GM23338 (cell line): ENCODE measurements around the gene TEAD2. TPM values are rescaled to one million over a fixed set of nuclear protein-coding genes. Genes with fewer than 3 reads are reported as not detected.
A peak's percentile ranks its signal among the peaks of the same experiment; 100 is the strongest.

Experiments used
- ATAC-seq: fragments of 200-7000 bp; cut with Tn5 transposase; 3 replicates; pipeline ENCODE4 v1.9.1; 2020
- DNase-seq: peaks from one replicate; pipeline ENCODE4 v3.0.0-alpha.2; 2015; ENCODE audit warnings: low spot score
- H2AFZ ChIP-seq: fragments of 200-600 bp; sonication (generic); 2 replicates; pipeline ENCODE4 v1.8.0; 2016; ENCODE audit warnings: antibody characterized with exemption, mild to moderate bottlenecking, moderate library complexity
- H3F3A ChIP-seq: fragments of 200-600 bp; sonication (generic); replicated peaks from 2 replicates; pipeline ENCODE4 v1.8.0; 2017; ENCODE audit warnings: antibody characterized with exemption, mixed run types, low read depth
- H3K27ac ChIP-seq: fragments of 200-600 bp; sonication (generic); 2 replicates; pipeline ENCODE4 v1.6.1; 2016; ENCODE audit warnings: low read depth
- H3K27me3 ChIP-seq: fragments of 200-600 bp; sonication (generic); 2 replicates; pipeline ENCODE4 v1.8.0; 2016; ENCODE audit warnings: mild to moderate bottlenecking, mixed run types, moderate library complexity; ENCODE audit not compliant: insufficient read depth
- H3K36me3 ChIP-seq: fragments of 200-600 bp; sonication (generic); 2 replicates; pipeline ENCODE4 v1.8.0; 2016; ENCODE audit warnings: mild to moderate bottlenecking; ENCODE audit not compliant: insufficient read depth
- H3K4me1 ChIP-seq: fragments of 200-600 bp; sonication (generic); 2 replicates; pipeline ENCODE4 v1.8.0; 2016; ENCODE audit warnings: mild to moderate bottlenecking, moderate library complexity; ENCODE audit not compliant: insufficient read depth
- H3K4me2 ChIP-seq: fragments of 200-600 bp; sonication (generic); 2 replicates; pipeline ENCODE4 v1.7.1; 2017; ENCODE audit warnings: mixed run types
- H3K4me3 ChIP-seq: fragments of 200-600 bp; sonication (generic); 2 replicates; pipeline ENCODE4 v1.6.1; 2016; ENCODE audit warnings: mixed run types
- H3K79me2 ChIP-seq: fragments of 200-600 bp; sonication (generic); replicated peaks from 2 replicates; pipeline ENCODE4 v1.8.0; 2017; ENCODE audit warnings: mild to moderate bottlenecking; ENCODE audit not compliant: insufficient read depth
- H3K9me2 ChIP-seq: fragments of 200-600 bp; sonication (generic); 2 replicates; pipeline ENCODE4 v1.8.0; 2017; ENCODE audit not compliant: insufficient read depth
- H4K20me1 ChIP-seq: fragments of 200-600 bp; sonication (generic); replicated peaks from 2 replicates; pipeline ENCODE4 v1.8.0; 2017; ENCODE audit warnings: mild to moderate bottlenecking; ENCODE audit not compliant: insufficient read depth
- H3K27ac Mint-ChIP-seq: 2 replicates; pipeline ENCODE4 v1.8.0; 2020; ENCODE audit warnings: inconsistent platforms, mild to moderate bottlenecking, moderate library complexity, mixed read lengths
- H3K27me3 Mint-ChIP-seq: 3 replicates; pipeline ENCODE4 v1.8.0; 2022; ENCODE audit warnings: low read depth, mild to moderate bottlenecking, moderate library complexity, mixed read lengths, inconsistent platforms; ENCODE audit not compliant: insufficient read depth, poor library complexity
- H3K36me3 Mint-ChIP-seq: 3 replicates; pipeline ENCODE4 v1.8.0; 2021; ENCODE audit warnings: low read depth, mild to moderate bottlenecking, inconsistent platforms, moderate library complexity, mixed read lengths
- H3K4me1 Mint-ChIP-seq: 3 replicates; pipeline ENCODE4 v1.8.0; 2020; ENCODE audit warnings: mild to moderate bottlenecking, inconsistent platforms, mixed read lengths
- H3K4me3 Mint-ChIP-seq: 3 replicates; pipeline ENCODE4 v1.8.0; 2021; ENCODE audit warnings: moderate library complexity, mild to moderate bottlenecking, inconsistent platforms, mixed read lengths
- H3K9me3 Mint-ChIP-seq: 3 replicates; pipeline ENCODE4 v1.8.0; 2020; ENCODE audit warnings: moderate library complexity, mild to moderate bottlenecking, inconsistent platforms, mixed read lengths
- EZH2phosphoT487 ChIP-seq: fragments of 200-600 bp; sonication (generic); IDR thresholded peaks from one replicate; pipeline ENCODE4 v1.8.1; 2018; ENCODE audit warnings: antibody characterized with exemption; ENCODE audit not compliant: unreplicated experiment
- NANOG ChIP-seq: IDR thresholded peaks from 2 replicates; pipeline ENCODE4 v1.6.1; 2016; ENCODE audit warnings: antibody characterized with exemption, borderline replicate concordance
- POLR2AphosphoS5 ChIP-seq: IDR thresholded peaks from 2 replicates; pipeline ENCODE4 v1.6.1; 2016; ENCODE audit warnings: antibody characterized with exemption, low read depth
- ZNF462 ChIP-seq: fragments of 250-450 bp; sonication (Bioruptor Pico); IDR thresholded peaks from 2 replicates; pipeline ENCODE4 v1.5.0; 2020; ENCODE audit warnings: mild to moderate bottlenecking, moderate library complexity
- polyA plus RNA-seq: library from polyadenylated mRNA; unstranded; fragments of >200 nt; fragmentation: Nextera tagmentation; extraction: Ambion mirVana; gene quantifications from 2 replicates; pipeline ENCODE4 v1.2.1, GENCODE V29; 2016
- total RNA-seq: library from RNA; depleted of rRNA; stranded (reverse); fragments of >200 nt; shearing (Covaris generic); gene quantifications from 2 replicates; pipeline ENCODE4 v1.2.3, GENCODE V29; 2014
- TF ChIP-seq, protein P1 (sequence below), 2 experiments: fragments of 200-600 bp in 1 of 2; sonication (generic) in 1 of 2; conservative IDR thresholded peaks; 2 replicates each; pipeline versions ENCODE4 v1.5.1 to v1.6.1; 2016 to 2017; ENCODE audit warnings: antibody characterized with exemption in 2 of 2, low read depth in 2 of 2, mild to moderate bottlenecking in 2 of 2, moderate library complexity in 1 of 2

The TEAD2 gene
- total and polyA plus RNA-seq, 2 experiments from 2014 or later, result 30.3 to 82.5 TPM

GRCh38 chr19:49335784-49336481 lies 26.3 kb downstream of the TEAD2 start (continued):
- no peak for TF ChIP-seq ZNF462

GRCh38 chr19:49335071-49335783 lies 27.0 kb downstream of the TEAD2 start, which contains the start of gene CD37:
CD37 (plus strand) TSS chr19:49335406; CDS start chr19:49335541, 135 bp downstream.
- 0 out of 2 replicates have a peak, but pooled peaks cover 4% of the 10 kb centered on the region for H3F3A ChIP-seq
- no peaks in the 10 kb centered on the region for H3K36me3 ChIP-seq
- no peak within 1 kb of the TSS for H3K4me3 ChIP-seq
- H3K9me2 ChIP-seq, result no peaks in the 10 kb centered on the region
- H3K27me3 ChIP-seq, result peaks cover 24% of the 10 kb centered on the region
- peaks cover 41% of the 10 kb centered on the region for H3K27me3 Mint-ChIP-seq
- H3K4me1 Mint-ChIP-seq, result peaks cover 21% of the 10 kb centered on the region
- peaks cover 10% of the 10 kb centered on the region for H3K4me1 ChIP-seq
- H3K4me3 Mint-ChIP-seq, result peak within 1 kb of the TSS; percentile 9; the same call in 1 of the 3 replicates
- no peak within 1 kb of the TSS for H3K27ac Mint-ChIP-seq
- H3K9me3 Mint-ChIP-seq, result no peaks in the 10 kb centered on the region; the same call in 2 of the 3 replicates
- H4K20me1 ChIP-seq, result 0 out of 2 replicates have a peak, but pooled peaks cover 4% of the 10 kb centered on the region
- no peak for ATAC-seq
- no peak within 1 kb of the TSS for H3K4me2 ChIP-seq
- no peak within 1 kb of the TSS for H3K27ac ChIP-seq
- H2AFZ ChIP-seq, result no peak within 1 kb of the TSS
- peaks cover 5% of the 10 kb centered on the region for H3K36me3 Mint-ChIP-seq
- no peak for DNase-seq
- no peaks in the 10 kb centered on the region for H3K79me2 ChIP-seq
- TF ChIP-seq POLR2AphosphoS5, result no peak
- no peak for TF ChIP-seq ZNF462
- TF ChIP-seq, protein P1, sequence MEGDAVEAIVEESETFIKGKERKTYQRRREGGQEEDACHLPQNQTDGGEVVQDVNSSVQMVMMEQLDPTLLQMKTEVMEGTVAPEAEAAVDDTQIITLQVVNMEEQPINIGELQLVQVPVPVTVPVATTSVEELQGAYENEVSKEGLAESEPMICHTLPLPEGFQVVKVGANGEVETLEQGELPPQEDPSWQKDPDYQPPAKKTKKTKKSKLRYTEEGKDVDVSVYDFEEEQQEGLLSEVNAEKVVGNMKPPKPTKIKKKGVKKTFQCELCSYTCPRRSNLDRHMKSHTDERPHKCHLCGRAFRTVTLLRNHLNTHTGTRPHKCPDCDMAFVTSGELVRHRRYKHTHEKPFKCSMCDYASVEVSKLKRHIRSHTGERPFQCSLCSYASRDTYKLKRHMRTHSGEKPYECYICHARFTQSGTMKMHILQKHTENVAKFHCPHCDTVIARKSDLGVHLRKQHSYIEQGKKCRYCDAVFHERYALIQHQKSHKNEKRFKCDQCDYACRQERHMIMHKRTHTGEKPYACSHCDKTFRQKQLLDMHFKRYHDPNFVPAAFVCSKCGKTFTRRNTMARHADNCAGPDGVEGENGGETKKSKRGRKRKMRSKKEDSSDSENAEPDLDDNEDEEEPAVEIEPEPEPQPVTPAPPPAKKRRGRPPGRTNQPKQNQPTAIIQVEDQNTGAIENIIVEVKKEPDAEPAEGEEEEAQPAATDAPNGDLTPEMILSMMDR (conservative IDR thresholded peaks at IDR 0.05; ENCODE audit: low read depth in 2 of 2), result no peak
- no peak for TF ChIP-seq NANOG
- no peak for TF ChIP-seq EZH2phosphoT487
